ENCODE data around the gene SEPHS1. TPM values are rescaled to one million over a fixed set of nuclear protein-coding genes. Genes with fewer than 3 reads are reported as not detected.

The SEPHS1 gene
- total and polyA plus RNA-seq, 2 of the 8 experiments (the other 6 are each of a cell fraction or from before 2014, with no cell fraction given), result 270 to 683 TPM

- H2BK15ac ChIP-seq (ENCODE audit: low read length), result no peak overlapping the region
- no peak overlapping the region for H3K4ac ChIP-seq (replicated peaks; ENCODE audit: insufficient read length, low read depth, low read length)
- no peak overlapping the region for H4K8ac ChIP-seq (ENCODE audit: extremely low read depth, insufficient read depth, low read length)
- H3K18ac ChIP-seq (ENCODE audit: extremely low read depth, low read length), result no peak overlapping the region; the same call in 1 of the 2 replicates
- no peak overlapping the region for H2BK5ac ChIP-seq (ENCODE audit: low read depth, low read length)
- no peak overlapping the region for H3K9ac ChIP-seq (replicated peaks in 1 of 4; ENCODE audit: extremely low read depth in 1 of 4, low read depth in 3 of 4, low read length in 3 of 4)
- H3K36me3 ChIP-seq (ENCODE audit: control insufficient read depth in 2 of 4, insufficient read depth in 4 of 4, low read length in 3 of 4), result no peaks in the 10 kb centered on the region
- H3K79me2 ChIP-seq (ENCODE audit: control insufficient read depth in 1 of 2, insufficient read depth in 2 of 2, low read length in 2 of 2), result no peaks in the 10 kb centered on the region
- DNase-seq (ENCODE audit: low read depth in 1 of 2, low spot score in 2 of 2) (no peak), FAIRE-seq (no peak)
- H2BK12ac ChIP-seq (ENCODE audit: low read depth, low read length), result 0 out of 2 replicates have a peak overlapping the region, but pooled peaks have one; percentile 39
- H3K23me2 ChIP-seq (ENCODE audit: low read depth, low read length), result peaks cover 7% of the 10 kb centered on the region; the same call in 1 of the 2 replicates
- H3K27ac ChIP-seq (ENCODE audit: low read depth, low read length), result no peak overlapping the region
- H3K27me3 ChIP-seq (replicated peaks in 1 of 4; ENCODE audit: control insufficient read depth in 3 of 4, extremely low read depth in 1 of 4, insufficient read depth in 3 of 4, low read length in 3 of 4), result peaks cover 0 to 10% (median 8%) of the 10 kb centered on the region in 4 experiments; a peak in 3 of 7 replicates
- no peak overlapping the region for H3K23ac ChIP-seq (ENCODE audit: insufficient read length)
- H3K4me2 ChIP-seq (ENCODE audit: insufficient read depth in 1 of 2, low read depth in 2 of 2, low read length in 2 of 2), result peak overlapping the region; percentile 79 to 95
- no peaks in the 10 kb centered on the region for H3K9me3 ChIP-seq (ENCODE audit: insufficient read depth in 2 of 2, low read depth in 1 of 2, low read length in 1 of 2)
- no peaks in the 10 kb centered on the region for H4K20me1 ChIP-seq (replicated peaks in 1 of 2; ENCODE audit: control insufficient read depth in 1 of 2, insufficient read depth in 2 of 2, low read length in 2 of 2)
- no peak for TF ChIP-seq SIX5 (IDR thresholded peaks at IDR 0.05; ENCODE audit: low read depth, low read length)
- no peak for TF ChIP-seq SP1 (IDR thresholded peaks at IDR 0.05; ENCODE audit: low read depth, low read length)
- TF ChIP-seq SUZ12 (IDR thresholded peaks at IDR 0.05; ENCODE audit: low read length), result peak; percentile 34; the same call in 1 of the 2 replicates
- TF ChIP-seq YY1 (IDR thresholded peaks at IDR 0.05; ENCODE audit: low read depth, low read length), result no peak
- TF ChIP-seq ASH2L (IDR thresholded peaks at IDR 0.05; ENCODE audit: low read length), result peak; percentile 19
- no peak for TF ChIP-seq CTCF (IDR thresholded peaks at IDR 0.05; ENCODE audit: control extremely low read depth in 1 of 3, insufficient read depth in 1 of 3, low read depth in 1 of 3, low read length in 3 of 3)
- TF ChIP-seq KDM4A (IDR thresholded peaks at IDR 0.05; ENCODE audit: low read depth, low read length, severe bottlenecking), result peak; percentile 22
- 0 out of 2 replicates have a peak, but pooled peaks have one; percentile 8 for TF ChIP-seq BACH1 (IDR thresholded peaks at IDR 0.05; ENCODE audit: low read length)
- TF ChIP-seq EZH2 (IDR thresholded peaks at IDR 0.05; ENCODE audit: low read depth, low read length, severe bottlenecking), result peak; percentile 41
- H2AK5ac ChIP-seq (ENCODE audit: low read depth, low read length), result no peak overlapping the region
- ChIA-PET CTCF (ENCODE audit: partially characterized antibody) (interaction anchor here (0.5 to 3.7 kb wide), 10 partner anchors 10 to 278 kb away, joined by 3 to 21 read pairs (median 6); no protein-coding TSS in a partner anchor), POLR2A (ENCODE audit: partially characterized antibody) (interaction anchor here (1.3 to 1.8 kb wide), 2 partner anchors 30 to 33 kb away, joined by 3 to 14 read pairs; no protein-coding TSS in a partner anchor)
- H4K91ac ChIP-seq (replicated peaks; ENCODE audit: insufficient read length, low read length), result no peak overlapping the region
- no peak overlapping the region for H3K14ac ChIP-seq (ENCODE audit: insufficient read length)
- no peak overlapping the region for H2BK120ac ChIP-seq (replicated peaks; ENCODE audit: low read depth, low read length)
- H3K4me3 ChIP-seq (ENCODE audit: extremely low read depth in 1 of 4, insufficient read depth in 2 of 4, low read depth in 3 of 4, low read length in 4 of 4), result peak overlapping the region; percentile 29 to 60 (median 50)
- no peak overlapping the region for H3K56ac ChIP-seq (replicated peaks; ENCODE audit: insufficient read length, low read depth, low read length)
- 52% methylated on average over 23 of the region's 23 CpGs; no CpG with 5 or more reads in 1 of the 2 experiments for WGBS, 2 experiments (ENCODE audit: extremely low coverage in 1 of 2, insufficient coverage in 1 of 2, insufficient read length in 1 of 2, insufficient replicate concordance in 2 of 2, low coverage in 1 of 2, low lambda C conversion rate in 2 of 2, missing lambda C conversion rate in 1 of 2)
- peaks cover 0 to 4% (median under 1%) of the 10 kb centered on the region in 4 experiments; a peak in 4 of 7 replicates for H3K4me1 ChIP-seq (replicated peaks in 1 of 4; ENCODE audit: control insufficient read depth in 3 of 4, insufficient read depth in 4 of 4, low read length in 3 of 4)
- H4K5ac ChIP-seq (ENCODE audit: insufficient read length, low read depth, low read length), result no peak overlapping the region
- H2BK20ac ChIP-seq (ENCODE audit: low read length), result no peak overlapping the region
- H2AFZ ChIP-seq (ENCODE audit: low read length), result peak overlapping the region; percentile 83
- no peaks in the 10 kb centered on the region for H3K79me1 ChIP-seq (ENCODE audit: low read depth, low read length)
Observed at GRCh38 chr10:13382703-13383398, 34.8 kb upstream of the SEPHS1 start.

Measured in H1 (cell line).